Measurements from ENCODE around the gene FXR2.
A peak's percentile ranks its signal among the peaks of the same experiment; 100 is the strongest.

The FXR2 gene

DNA sequence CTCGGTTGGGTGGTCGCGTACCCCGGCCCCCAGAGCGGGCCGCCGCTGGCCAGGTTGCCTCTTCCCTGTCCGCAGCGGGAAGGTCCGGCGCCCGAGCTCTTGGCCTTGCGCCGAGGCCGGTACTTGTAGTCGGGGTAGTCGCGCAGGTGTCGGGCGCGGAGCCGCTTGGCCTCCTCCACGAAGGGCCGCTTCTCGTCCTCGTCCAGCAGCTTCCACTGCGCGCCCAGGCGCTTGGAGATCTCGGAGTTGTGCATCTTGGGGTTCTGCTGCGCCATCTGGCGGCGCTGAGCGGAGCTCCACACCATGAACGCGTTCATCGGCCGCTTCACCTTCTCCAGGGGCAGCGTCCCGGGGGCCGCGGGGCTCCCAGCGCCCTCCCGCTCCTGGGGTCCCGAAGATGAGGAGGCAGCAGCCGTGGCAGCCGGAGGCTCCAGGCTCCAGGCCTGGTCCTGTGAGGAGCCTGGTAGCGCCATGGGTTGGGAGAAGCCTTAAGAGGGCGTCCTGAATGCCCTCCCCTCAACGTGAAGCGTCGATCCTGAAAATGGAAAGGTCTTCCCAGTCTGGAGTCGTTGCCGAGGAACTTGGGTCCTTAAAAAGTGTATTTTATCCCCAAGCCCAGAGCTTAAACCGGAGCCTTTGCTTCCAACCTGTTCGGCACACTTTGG is 25.4 kb downstream of the FXR2 start:
- Mint-ChIP-seq H3K4me3 (no peak overlapping the region), H3K27ac (no peak overlapping the region), H3K36me3 (ENCODE audit: low read depth) (peaks cover 40% of the 10 kb centered on the region), H3K9me3 (no peaks in the 10 kb centered on the region), H3K27me3 (ENCODE audit: low read depth, poor library complexity) (no peaks in the 10 kb centered on the region), H3K4me1 (peaks cover 47% of the 10 kb centered on the region)
- DNase-seq, result peak; percentile 79
- TF ChIP-seq, protein P1, sequence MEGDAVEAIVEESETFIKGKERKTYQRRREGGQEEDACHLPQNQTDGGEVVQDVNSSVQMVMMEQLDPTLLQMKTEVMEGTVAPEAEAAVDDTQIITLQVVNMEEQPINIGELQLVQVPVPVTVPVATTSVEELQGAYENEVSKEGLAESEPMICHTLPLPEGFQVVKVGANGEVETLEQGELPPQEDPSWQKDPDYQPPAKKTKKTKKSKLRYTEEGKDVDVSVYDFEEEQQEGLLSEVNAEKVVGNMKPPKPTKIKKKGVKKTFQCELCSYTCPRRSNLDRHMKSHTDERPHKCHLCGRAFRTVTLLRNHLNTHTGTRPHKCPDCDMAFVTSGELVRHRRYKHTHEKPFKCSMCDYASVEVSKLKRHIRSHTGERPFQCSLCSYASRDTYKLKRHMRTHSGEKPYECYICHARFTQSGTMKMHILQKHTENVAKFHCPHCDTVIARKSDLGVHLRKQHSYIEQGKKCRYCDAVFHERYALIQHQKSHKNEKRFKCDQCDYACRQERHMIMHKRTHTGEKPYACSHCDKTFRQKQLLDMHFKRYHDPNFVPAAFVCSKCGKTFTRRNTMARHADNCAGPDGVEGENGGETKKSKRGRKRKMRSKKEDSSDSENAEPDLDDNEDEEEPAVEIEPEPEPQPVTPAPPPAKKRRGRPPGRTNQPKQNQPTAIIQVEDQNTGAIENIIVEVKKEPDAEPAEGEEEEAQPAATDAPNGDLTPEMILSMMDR (IDR thresholded peaks at IDR 0.05), result peak; percentile 77

DNA sequence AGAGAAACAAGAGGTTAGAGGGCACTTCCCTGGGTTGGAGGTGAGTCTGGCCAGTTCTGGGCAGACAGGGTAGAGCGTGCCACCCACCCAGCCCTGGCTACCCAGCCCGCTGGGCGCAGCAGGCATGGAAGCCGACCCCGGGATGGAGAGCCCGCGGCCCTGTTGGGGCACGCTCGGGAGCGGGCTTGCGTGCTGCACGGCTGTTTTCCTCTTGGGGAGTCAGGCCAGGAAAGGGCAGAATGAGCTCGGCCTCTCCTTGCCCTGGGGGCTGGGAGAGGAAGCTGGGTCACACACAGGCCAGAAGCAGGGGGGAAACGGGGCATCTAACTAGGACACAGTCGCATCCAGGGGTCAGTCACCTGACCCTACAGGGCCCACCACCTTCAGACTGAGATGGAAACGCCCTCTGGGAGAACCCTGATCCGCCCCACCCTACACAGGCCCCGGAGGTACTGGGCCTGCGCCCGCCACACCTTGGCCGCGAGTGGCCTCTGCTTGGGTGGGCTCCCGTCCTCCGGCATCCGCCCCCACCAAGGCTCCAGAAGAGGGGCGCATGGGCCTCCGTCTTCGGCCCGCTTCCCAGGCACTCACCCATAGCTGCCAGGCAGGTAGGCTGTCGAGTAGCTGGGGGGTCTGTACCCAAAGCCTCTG is 26.0 kb downstream of the FXR2 start:
- Mint-ChIP-seq H3K4me1 (peaks cover 54% of the 10 kb centered on the region), H3K9me3 (no peaks in the 10 kb centered on the region), H3K4me3 (no peak overlapping the region), H3K27ac (no peak overlapping the region), H3K27me3 (ENCODE audit: low read depth, poor library complexity) (no peaks in the 10 kb centered on the region), H3K36me3 (ENCODE audit: low read depth) (peaks cover 33% of the 10 kb centered on the region)
- TF ChIP-seq, protein P1 (IDR thresholded peaks at IDR 0.05), result no peak
- no peak for DNase-seq

DNA sequence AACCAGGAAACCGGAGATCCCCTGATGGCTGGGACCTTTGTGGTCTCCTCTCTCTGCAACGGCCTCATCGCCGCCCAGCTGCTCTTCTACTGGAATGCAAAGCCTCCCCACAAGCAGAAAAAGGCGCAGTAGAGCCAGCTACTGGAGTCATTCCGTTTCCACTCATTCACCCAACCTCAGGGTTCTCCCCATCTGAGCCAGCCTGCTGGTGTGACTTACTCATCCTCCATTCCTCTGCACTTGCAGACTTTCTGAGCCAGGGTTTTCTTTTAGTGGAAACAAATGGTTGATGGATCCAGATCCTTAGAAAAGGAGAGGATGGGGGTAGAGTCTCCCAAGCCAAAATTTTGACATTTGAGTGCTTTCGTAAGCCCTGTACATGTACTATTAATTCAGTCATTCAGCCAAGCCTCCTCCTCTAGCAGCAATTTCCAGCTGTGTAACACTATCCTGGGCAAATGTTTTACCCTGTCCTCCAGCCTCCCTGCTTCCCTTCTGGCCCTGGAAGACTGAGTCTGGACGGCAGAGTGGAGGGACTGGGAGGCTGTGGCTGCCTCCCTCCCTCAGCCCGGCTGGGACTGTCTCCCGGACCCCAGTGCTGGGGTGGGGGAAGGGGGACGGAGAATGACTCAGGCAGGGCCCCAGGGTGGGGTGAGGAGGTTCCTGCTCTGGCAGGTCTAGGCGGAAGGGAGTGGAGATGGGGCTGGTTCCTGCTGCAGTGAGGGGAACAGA is 27.1 kb downstream of the FXR2 start:
- Mint-ChIP-seq H3K27ac (no peak overlapping the region), H3K9me3 (no peaks in the 10 kb centered on the region), H3K4me1 (peaks cover 60% of the 10 kb centered on the region), H3K4me3 (no peak overlapping the region), H3K27me3 (ENCODE audit: low read depth, poor library complexity) (no peaks in the 10 kb centered on the region), H3K36me3 (ENCODE audit: low read depth) (peaks cover 25% of the 10 kb centered on the region)
- DNase-seq, result no peak
- TF ChIP-seq, protein P1 (IDR thresholded peaks at IDR 0.05), result no peak

DNA sequence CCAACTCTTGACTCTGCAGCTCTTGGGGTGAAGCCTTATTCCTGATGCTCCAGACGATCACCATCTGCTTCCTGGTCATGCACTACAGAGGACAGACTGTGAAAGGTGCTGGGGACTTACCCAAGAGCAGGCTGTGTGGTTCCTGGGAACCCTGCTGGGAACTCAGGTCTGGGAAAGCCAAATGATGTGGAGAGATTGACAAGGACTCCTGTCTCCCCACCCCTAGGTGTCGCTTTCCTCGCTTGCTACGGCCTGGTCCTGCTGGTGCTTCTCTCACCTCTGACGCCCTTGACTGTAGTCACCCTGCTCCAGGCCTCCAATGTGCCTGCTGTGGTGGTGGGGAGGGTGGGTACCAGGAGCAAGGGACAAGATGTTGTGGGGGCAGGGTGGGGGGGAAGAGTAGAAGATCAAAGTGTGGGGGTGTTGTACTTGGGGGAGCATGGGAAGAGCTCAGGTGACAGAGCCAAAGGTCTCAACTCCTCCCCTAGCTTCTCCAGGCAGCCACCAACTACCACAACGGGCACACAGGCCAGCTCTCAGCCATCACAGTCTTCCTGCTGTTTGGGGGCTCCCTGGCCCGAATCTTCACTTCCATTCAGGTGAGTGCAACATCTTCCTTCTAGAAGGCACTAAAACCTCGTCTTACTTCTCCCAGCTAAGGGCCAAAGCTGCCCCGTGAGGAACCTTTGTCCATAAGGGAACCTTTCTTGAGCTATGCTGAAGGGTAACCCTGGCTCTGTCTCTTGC is 27.9 kb downstream of the FXR2 start:
- TF ChIP-seq, protein P1 (IDR thresholded peaks at IDR 0.05), result no peak
- peaks cover 23% of the 10 kb centered on the region for H3K36me3 Mint-ChIP-seq (ENCODE audit: low read depth)
- no peaks in the 10 kb centered on the region for H3K27me3 Mint-ChIP-seq (ENCODE audit: low read depth, poor library complexity)
- peaks cover 67% of the 10 kb centered on the region for H3K4me1 Mint-ChIP-seq
- no peak for DNase-seq
- H3K27ac Mint-ChIP-seq, result no peak overlapping the region
- no peak overlapping the region for H3K4me3 Mint-ChIP-seq
- no peaks in the 10 kb centered on the region for H3K9me3 Mint-ChIP-seq

DNA sequence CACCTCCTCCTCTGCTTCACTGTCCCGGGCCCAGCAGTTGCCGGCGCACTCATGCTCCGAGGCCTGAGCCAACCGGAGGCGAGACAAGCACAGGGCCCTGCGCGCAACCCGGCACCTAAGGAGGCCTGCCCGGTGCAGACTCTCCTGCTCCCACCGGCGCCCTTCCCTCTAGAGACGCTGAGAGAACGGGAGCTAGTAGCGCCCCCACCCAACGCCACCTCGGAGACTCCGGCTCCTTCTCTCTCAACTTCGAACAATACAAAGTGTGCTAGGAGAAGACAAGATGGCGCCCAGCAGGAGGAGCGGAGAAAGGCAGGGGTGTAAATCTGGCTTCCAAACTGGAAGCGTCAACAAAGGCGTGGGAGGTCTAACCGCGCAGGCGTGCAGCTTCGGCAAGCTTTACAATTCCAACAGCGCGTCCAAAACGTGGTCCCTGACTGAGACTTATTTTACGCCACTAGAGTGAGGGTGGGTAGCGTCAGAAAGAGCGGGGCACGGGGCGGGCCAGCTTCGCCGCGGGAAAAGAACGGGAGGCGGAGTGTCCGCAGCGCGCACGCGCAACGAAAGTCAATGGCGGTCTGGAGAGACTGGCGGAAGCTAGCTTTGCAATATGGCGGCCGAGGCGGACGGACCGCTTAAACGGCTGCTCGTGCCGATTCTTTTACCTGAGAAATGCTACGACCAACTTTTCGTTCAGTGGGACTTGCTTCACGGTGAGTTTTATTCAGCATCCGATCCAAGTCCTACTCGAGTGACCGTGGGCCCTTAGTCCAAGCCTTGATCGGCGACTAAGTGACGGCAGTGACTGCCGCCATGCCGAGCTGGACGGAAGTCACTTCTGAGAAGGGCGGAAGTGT is 31.2 kb downstream of the FXR2 start, which contains the start of gene MPDU1:
MPDU1 (plus strand) TSS at position 600 of the 857 bp plus-strand sequence; CDS start at position 611, 11 bp downstream.
- no peaks in the 10 kb centered on the region for H3K9me3 Mint-ChIP-seq
- peak within 1 kb of the TSS; percentile 100 for H3K27ac Mint-ChIP-seq
- no peaks in the 10 kb centered on the region for H3K27me3 Mint-ChIP-seq (ENCODE audit: low read depth, poor library complexity)
- H3K4me3 Mint-ChIP-seq, result peak within 1 kb of the TSS; percentile 99
- TF ChIP-seq, protein P1 (IDR thresholded peaks at IDR 0.05), result no peak
- peaks cover 30% of the 10 kb centered on the region for H3K36me3 Mint-ChIP-seq (ENCODE audit: low read depth)
- peak; percentile 94 for DNase-seq
- H3K4me1 Mint-ChIP-seq, result peaks cover 83% of the 10 kb centered on the region

Data from nephron progenitor cell (in vitro differentiated cells).